A673 (cell line): ENCODE data around the gene CRB2.

Experiments
- CTCF ChIP-seq: fragments of 300-800, 200-600 bp; sonication (generic); conservative IDR thresholded peaks from 2 replicates; pipeline ENCODE4 v1.5.1; 2017; ENCODE audit warnings: low read depth, mild to moderate bottlenecking, antibody characterized with exemption, low read length, moderate library complexity, mixed read lengths
- EZH2 ChIP-seq: fragments of 200-600 bp; sonication (generic); IDR thresholded peaks from 2 replicates; pipeline ENCODE4 v1.6.1; 2017; ENCODE audit warnings: borderline replicate concordance, low read depth, mild to moderate bottlenecking, mixed read lengths, antibody characterized with exemption, low read length; ENCODE audit not compliant: poor library complexity, severe bottlenecking

DNA sequence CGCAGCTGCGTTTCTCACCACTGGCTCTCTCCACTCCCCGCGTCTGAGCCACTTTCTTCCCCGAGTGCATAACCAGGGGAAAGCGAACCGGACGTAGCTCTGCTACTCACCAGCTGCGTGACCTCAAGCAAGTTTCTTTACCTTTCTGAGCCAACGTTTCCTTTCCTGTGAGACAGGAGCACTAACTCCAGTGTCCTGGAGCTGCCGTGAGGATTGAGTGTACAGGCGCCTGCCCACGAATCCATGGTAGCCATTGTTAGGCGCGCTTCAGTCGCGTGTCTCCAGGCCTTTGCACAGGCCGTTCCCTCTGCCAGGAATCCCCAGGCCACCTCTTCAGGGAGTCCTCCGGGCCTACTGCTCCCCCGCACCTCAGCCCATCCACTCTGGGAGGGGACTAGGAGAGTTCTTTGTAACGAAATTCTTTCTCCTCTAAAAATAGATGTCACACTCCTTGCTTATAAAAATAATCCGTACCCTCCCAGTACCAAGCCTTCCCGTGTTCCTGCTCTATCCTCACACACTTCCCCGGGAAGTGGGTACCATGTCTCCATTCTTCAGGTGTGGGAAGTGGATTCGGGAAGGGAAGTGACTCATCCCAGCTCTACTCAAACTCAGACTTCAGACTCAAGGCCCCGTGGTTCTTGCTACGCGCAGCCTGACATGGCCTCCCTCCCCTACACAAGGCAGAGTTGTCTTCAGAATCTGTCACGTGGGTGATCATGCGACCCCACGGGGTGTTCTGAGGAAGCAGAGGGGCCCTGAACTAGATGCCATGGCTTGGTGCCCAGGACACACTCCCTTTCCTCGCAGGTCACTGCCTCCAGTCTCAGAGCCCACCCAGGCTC lies 16.1 kb upstream of the CRB2 start:
- TF ChIP-seq EZH2 (no peak), CTCF (no peak)
